HL-60 (cell line): ENCODE data around the gene STK24.

Experiments
- GABPA ChIP-seq: IDR thresholded peaks from 2 replicates; pipeline ENCODE4 v1.6.1; 2012; ENCODE audit warnings: low read depth
- POLR2AphosphoS5 ChIP-seq: IDR thresholded peaks from 2 replicates; pipeline ENCODE4 v1.6.1; 2012; ENCODE audit warnings: low read depth
- SPI1 ChIP-seq: IDR thresholded peaks from 2 replicates; pipeline ENCODE4 v1.6.1; 2012; ENCODE audit warnings: low read depth, mild to moderate bottlenecking, borderline replicate concordance
- TF ChIP-seq, protein P1 (sequence below): IDR thresholded peaks from one replicate; pipeline ENCODE4 v1.5.1; 2011; ENCODE audit warnings: low read length, control low read depth, inconsistent platforms; ENCODE audit not compliant: insufficient read depth
- TF ChIP-seq, protein P2 (sequence below): IDR thresholded peaks from 2 replicates; pipeline ENCODE4 v1.6.1; 2012; ENCODE audit warnings: low read depth; ENCODE audit not compliant: insufficient replicate concordance

DNA sequence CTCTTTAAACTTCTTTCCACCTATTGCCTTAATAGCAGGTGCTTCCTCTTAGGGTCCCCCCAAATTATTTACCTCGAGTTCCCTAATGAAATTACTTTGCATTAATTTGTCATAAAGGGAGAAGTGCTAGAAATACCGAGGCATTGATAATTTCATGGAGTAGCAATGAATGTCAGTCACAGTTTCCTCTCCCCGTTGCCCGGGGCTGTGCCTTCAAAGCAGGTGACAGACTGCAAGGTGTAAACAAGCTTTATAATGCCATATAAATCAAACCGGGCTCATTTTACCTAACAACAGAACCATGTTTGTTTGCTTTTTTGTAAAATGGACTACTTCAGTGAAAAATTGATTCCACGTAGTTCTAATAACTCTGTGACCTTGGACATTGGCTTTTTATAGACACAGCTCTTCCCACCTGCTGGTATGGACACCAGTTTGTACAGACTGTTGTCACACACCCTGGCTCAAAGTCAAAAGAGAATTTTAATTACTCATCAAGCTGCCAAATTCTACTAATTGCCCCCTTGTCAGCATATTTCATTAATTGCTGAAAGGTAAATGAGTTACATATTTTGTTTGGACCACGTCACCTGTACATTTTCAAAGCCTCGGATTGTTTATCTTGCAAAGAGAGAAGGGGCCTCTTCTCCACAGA lies 171.1 kb downstream of the STK24 start:
- TF ChIP-seq, protein P1, sequence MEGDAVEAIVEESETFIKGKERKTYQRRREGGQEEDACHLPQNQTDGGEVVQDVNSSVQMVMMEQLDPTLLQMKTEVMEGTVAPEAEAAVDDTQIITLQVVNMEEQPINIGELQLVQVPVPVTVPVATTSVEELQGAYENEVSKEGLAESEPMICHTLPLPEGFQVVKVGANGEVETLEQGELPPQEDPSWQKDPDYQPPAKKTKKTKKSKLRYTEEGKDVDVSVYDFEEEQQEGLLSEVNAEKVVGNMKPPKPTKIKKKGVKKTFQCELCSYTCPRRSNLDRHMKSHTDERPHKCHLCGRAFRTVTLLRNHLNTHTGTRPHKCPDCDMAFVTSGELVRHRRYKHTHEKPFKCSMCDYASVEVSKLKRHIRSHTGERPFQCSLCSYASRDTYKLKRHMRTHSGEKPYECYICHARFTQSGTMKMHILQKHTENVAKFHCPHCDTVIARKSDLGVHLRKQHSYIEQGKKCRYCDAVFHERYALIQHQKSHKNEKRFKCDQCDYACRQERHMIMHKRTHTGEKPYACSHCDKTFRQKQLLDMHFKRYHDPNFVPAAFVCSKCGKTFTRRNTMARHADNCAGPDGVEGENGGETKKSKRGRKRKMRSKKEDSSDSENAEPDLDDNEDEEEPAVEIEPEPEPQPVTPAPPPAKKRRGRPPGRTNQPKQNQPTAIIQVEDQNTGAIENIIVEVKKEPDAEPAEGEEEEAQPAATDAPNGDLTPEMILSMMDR, result no peak
- no peak for TF ChIP-seq POLR2AphosphoS5
- no peak for TF ChIP-seq GABPA
- TF ChIP-seq, protein P2, sequence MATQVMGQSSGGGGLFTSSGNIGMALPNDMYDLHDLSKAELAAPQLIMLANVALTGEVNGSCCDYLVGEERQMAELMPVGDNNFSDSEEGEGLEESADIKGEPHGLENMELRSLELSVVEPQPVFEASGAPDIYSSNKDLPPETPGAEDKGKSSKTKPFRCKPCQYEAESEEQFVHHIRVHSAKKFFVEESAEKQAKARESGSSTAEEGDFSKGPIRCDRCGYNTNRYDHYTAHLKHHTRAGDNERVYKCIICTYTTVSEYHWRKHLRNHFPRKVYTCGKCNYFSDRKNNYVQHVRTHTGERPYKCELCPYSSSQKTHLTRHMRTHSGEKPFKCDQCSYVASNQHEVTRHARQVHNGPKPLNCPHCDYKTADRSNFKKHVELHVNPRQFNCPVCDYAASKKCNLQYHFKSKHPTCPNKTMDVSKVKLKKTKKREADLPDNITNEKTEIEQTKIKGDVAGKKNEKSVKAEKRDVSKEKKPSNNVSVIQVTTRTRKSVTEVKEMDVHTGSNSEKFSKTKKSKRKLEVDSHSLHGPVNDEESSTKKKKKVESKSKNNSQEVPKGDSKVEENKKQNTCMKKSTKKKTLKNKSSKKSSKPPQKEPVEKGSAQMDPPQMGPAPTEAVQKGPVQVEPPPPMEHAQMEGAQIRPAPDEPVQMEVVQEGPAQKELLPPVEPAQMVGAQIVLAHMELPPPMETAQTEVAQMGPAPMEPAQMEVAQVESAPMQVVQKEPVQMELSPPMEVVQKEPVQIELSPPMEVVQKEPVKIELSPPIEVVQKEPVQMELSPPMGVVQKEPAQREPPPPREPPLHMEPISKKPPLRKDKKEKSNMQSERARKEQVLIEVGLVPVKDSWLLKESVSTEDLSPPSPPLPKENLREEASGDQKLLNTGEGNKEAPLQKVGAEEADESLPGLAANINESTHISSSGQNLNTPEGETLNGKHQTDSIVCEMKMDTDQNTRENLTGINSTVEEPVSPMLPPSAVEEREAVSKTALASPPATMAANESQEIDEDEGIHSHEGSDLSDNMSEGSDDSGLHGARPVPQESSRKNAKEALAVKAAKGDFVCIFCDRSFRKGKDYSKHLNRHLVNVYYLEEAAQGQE, result no peak
- no peak for TF ChIP-seq SPI1
